ENCODE measurements around the gene ADCY3.

Gene ADCY3

DNA sequence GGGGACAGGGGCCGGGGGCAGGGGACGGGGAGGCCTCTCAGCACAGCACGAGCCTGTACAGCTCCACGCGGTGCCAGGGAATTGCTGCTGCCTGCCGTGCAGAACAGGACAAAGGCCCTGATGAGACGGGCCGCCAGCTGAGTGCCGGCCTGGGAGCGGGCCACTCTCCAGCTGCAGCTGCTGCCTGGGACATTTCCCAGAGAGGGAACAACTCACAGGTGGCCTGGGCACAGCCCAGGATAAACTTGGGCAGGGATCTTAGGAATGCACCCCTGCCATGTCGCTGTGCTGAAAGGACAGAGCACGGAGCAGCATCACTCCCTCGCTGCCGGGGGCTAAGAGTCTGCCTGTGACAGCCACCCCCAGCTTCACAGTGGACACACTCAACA is 88.0 kb downstream of the ADCY3 start:
- Histone ChIP-seq H3K9me3 (ENCODE audit: insufficient read depth, low read depth, low read length) (no peaks in the 10 kb centered on the region), H3K9me2 (replicated peaks; ENCODE audit: low read depth, low read length) (no peaks in the 10 kb centered on the region), H3F3A (ENCODE audit: low read depth) (no peaks in the 10 kb centered on the region), H3K79me2 (ENCODE audit: insufficient read depth, low read length) (no peaks in the 10 kb centered on the region), H2AFZ (ENCODE audit: low read length) (no peak overlapping the region), H3K4me1 (ENCODE audit: insufficient read depth, low read length, poor library complexity, severe bottlenecking) (no peaks in the 10 kb centered on the region), H3K9ac (ENCODE audit: low read depth, low read length, poor library complexity, severe bottlenecking) (no peak overlapping the region), H3K4me2 (ENCODE audit: low read depth, low read length, poor library complexity, severe bottlenecking) (no peak overlapping the region), H3K36me3 (ENCODE audit: insufficient read depth, low read length) (peaks cover 45% of the 10 kb centered on the region; the same call in 1 of the 2 replicates), H4K20me1 (ENCODE audit: insufficient read depth, low read length, poor library complexity, severe bottlenecking) (no peaks in the 10 kb centered on the region), H3K27me3 (ENCODE audit: insufficient read depth, low read length, poor library complexity, severe bottlenecking) (no peaks in the 10 kb centered on the region), H3K4me3 (ENCODE audit: low read length, poor library complexity, severe bottlenecking) (no peak overlapping the region)
- TF ChIP-seq, protein P1, sequence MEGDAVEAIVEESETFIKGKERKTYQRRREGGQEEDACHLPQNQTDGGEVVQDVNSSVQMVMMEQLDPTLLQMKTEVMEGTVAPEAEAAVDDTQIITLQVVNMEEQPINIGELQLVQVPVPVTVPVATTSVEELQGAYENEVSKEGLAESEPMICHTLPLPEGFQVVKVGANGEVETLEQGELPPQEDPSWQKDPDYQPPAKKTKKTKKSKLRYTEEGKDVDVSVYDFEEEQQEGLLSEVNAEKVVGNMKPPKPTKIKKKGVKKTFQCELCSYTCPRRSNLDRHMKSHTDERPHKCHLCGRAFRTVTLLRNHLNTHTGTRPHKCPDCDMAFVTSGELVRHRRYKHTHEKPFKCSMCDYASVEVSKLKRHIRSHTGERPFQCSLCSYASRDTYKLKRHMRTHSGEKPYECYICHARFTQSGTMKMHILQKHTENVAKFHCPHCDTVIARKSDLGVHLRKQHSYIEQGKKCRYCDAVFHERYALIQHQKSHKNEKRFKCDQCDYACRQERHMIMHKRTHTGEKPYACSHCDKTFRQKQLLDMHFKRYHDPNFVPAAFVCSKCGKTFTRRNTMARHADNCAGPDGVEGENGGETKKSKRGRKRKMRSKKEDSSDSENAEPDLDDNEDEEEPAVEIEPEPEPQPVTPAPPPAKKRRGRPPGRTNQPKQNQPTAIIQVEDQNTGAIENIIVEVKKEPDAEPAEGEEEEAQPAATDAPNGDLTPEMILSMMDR (conservative IDR thresholded peaks at IDR 0.05; ENCODE audit: low read length), result no peak
- TF ChIP-seq EZH2phosphoT487 (IDR thresholded peaks at IDR 0.05; ENCODE audit: borderline replicate concordance), result no peak

DNA sequence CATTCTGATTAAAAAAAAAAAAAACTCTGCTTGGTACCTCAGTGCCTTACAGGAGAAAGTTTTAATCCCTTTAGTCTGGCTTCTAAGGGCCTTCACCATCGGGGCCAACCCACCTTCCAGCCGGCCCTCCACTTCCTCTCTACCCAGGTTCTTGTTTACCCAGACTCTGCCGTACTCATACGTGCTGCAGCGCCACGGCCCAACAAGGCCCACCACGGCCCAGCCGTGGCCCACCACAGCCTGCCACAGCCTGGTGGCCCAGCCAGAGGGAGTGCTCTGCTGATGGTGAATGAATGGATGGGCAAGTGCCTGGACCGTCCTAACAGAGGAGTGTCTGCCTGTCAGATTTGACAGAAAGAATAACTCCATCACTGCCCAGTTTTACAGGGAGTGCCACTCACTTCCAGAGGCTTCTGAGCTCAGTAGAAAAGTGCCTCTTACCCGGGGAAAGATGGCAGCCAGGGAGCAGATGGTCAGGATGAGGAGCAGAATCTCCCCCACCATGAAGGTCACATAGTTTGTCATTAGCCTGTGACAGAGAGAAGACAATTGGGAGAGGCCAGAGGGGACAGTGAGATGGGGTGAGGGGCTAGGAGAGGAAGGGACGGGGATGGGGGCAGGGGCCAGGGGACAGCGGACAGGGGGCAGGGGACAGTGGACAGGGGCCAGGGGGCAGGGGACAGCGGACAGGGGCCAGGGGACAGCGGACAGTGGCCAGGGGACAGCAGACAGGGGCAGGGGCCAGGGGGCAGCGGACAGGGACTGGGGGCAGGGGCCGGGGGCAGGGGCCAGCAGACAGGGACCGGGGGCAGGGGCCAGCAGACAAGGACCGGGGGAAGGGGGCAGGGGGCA is 88.6 kb downstream of the ADCY3 start:
- Histone ChIP-seq H3K4me2 (ENCODE audit: low read depth, low read length, poor library complexity, severe bottlenecking) (no peak overlapping the region), H3K36me3 (ENCODE audit: insufficient read depth, low read length) (peaks cover 39% of the 10 kb centered on the region; the same call in 1 of the 2 replicates), H3K4me3 (ENCODE audit: low read length, poor library complexity, severe bottlenecking) (no peak overlapping the region), H3F3A (ENCODE audit: low read depth) (no peaks in the 10 kb centered on the region), H3K79me2 (ENCODE audit: insufficient read depth, low read length) (no peaks in the 10 kb centered on the region), H3K9me3 (ENCODE audit: insufficient read depth, low read depth, low read length) (no peaks in the 10 kb centered on the region), H3K9ac (ENCODE audit: low read depth, low read length, poor library complexity, severe bottlenecking) (no peak overlapping the region), H2AFZ (ENCODE audit: low read length) (no peak overlapping the region), H3K4me1 (ENCODE audit: insufficient read depth, low read length, poor library complexity, severe bottlenecking) (peaks cover under 1% of the 10 kb centered on the region), H4K20me1 (ENCODE audit: insufficient read depth, low read length, poor library complexity, severe bottlenecking) (no peaks in the 10 kb centered on the region), H3K27me3 (ENCODE audit: insufficient read depth, low read length, poor library complexity, severe bottlenecking) (no peaks in the 10 kb centered on the region), H3K9me2 (replicated peaks; ENCODE audit: low read depth, low read length) (no peaks in the 10 kb centered on the region)
- TF ChIP-seq, protein P1 (conservative IDR thresholded peaks at IDR 0.05; ENCODE audit: low read length), result no peak
- TF ChIP-seq EZH2phosphoT487 (IDR thresholded peaks at IDR 0.05; ENCODE audit: borderline replicate concordance), result no peak

GRCh38 chr2:24830786-24831185 is 89.3 kb downstream of the ADCY3 start:
- Histone ChIP-seq H2AFZ (ENCODE audit: low read length) (no peak overlapping the region), H3K79me2 (ENCODE audit: insufficient read depth, low read length) (no peaks in the 10 kb centered on the region), H3K9me2 (replicated peaks; ENCODE audit: low read depth, low read length) (no peaks in the 10 kb centered on the region), H3K4me3 (ENCODE audit: low read length, poor library complexity, severe bottlenecking) (no peak overlapping the region), H3F3A (ENCODE audit: low read depth) (no peaks in the 10 kb centered on the region), H3K27me3 (ENCODE audit: insufficient read depth, low read length, poor library complexity, severe bottlenecking) (no peaks in the 10 kb centered on the region), H3K4me2 (ENCODE audit: low read depth, low read length, poor library complexity, severe bottlenecking) (no peak overlapping the region), H3K4me1 (ENCODE audit: insufficient read depth, low read length, poor library complexity, severe bottlenecking) (peaks cover 4% of the 10 kb centered on the region), H3K9me3 (ENCODE audit: insufficient read depth, low read depth, low read length) (no peaks in the 10 kb centered on the region), H4K20me1 (ENCODE audit: insufficient read depth, low read length, poor library complexity, severe bottlenecking) (no peaks in the 10 kb centered on the region), H3K36me3 (ENCODE audit: insufficient read depth, low read length) (peaks cover 37% of the 10 kb centered on the region; the same call in 1 of the 2 replicates), H3K9ac (ENCODE audit: low read depth, low read length, poor library complexity, severe bottlenecking) (no peak overlapping the region)
- TF ChIP-seq, protein P1 (conservative IDR thresholded peaks at IDR 0.05; ENCODE audit: low read length), result no peak
- no peak for TF ChIP-seq EZH2phosphoT487 (IDR thresholded peaks at IDR 0.05; ENCODE audit: borderline replicate concordance)

Measured in Loucy (cell line).